Neural cell (in vitro differentiated cells): Measurements from ENCODE around the gene NOSTRIN. TPM values are rescaled to one million over a fixed set of nuclear protein-coding genes. Genes with fewer than 3 reads are reported as not detected.

Source experiments
- H2AFZ ChIP-seq: fragments of 200-600, 300-800 bp; sonication (generic), shearing (Covaris generic); 2 replicates; pipeline ENCODE4 v1.6.0; 2014; ENCODE audit warnings: low read depth, mild to moderate bottlenecking, antibody characterized with exemption, low read length, moderate library complexity
- H3F3A ChIP-seq: fragments of 200-600 bp; shearing (Covaris generic); 2 replicates; pipeline ENCODE4 v1.6.1; 2016; ENCODE audit warnings: mild to moderate bottlenecking, moderate library complexity, mixed read lengths, antibody characterized with exemption, low read length; ENCODE audit not compliant: insufficient read depth, poor library complexity, severe bottlenecking
- H3K27ac ChIP-seq: fragments of 200-600, 300-800 bp; sonication (generic), shearing (Covaris generic); 2 replicates; pipeline ENCODE4 v1.5.1; 2014; ENCODE audit warnings: mild to moderate bottlenecking, low read length, moderate library complexity
- H3K27me3 ChIP-seq: fragments of 300-800, 200-600 bp; sonication (generic), shearing (Covaris generic); 2 replicates; pipeline ENCODE4 v1.6.0; 2014; ENCODE audit warnings: mild to moderate bottlenecking, low read depth, low read length, moderate library complexity; ENCODE audit not compliant: insufficient read depth
- H3K36me3 ChIP-seq: fragments of 300-800, 200-600 bp; sonication (generic), shearing (Covaris generic); 2 replicates; pipeline ENCODE4 v1.5.1; 2014; ENCODE audit warnings: mild to moderate bottlenecking, antibody characterized with exemption, low read length, moderate library complexity; ENCODE audit not compliant: insufficient read depth
- H3K4me2 ChIP-seq: fragments of 300-800, 200-600 bp; sonication (generic), shearing (Covaris generic); 2 replicates; pipeline ENCODE4 v1.6.0; 2014; ENCODE audit warnings: mild to moderate bottlenecking, low read length
- H3K4me3 ChIP-seq: fragments of 300-800, 200-600 bp; sonication (generic), shearing (Covaris generic); 2 replicates; pipeline ENCODE4 v1.5.1; 2014; ENCODE audit warnings: mild to moderate bottlenecking, low read length, moderate library complexity
- H3K79me2 ChIP-seq: fragments of 200-600 bp; shearing (Covaris generic); replicated peaks from 2 replicates; pipeline ENCODE4 v1.6.0; 2014; ENCODE audit warnings: mild to moderate bottlenecking, low read length, moderate library complexity; ENCODE audit not compliant: insufficient read depth
- H3K9ac ChIP-seq: fragments of 300-800, 200-600 bp; sonication (generic), shearing (Covaris generic); 2 replicates; pipeline ENCODE4 v1.6.1; 2016; ENCODE audit warnings: mild to moderate bottlenecking, low read length, mixed read lengths
- H3K9me2 ChIP-seq: fragments of 200-600 bp; shearing (Covaris generic); 2 replicates; pipeline ENCODE4 v1.6.1; 2016; ENCODE audit warnings: mild to moderate bottlenecking, low read length, mixed read lengths; ENCODE audit not compliant: insufficient read depth
- H3K9me3 ChIP-seq: fragments of 200-600, 300-800 bp; sonication (generic), shearing (Covaris generic); 2 replicates; pipeline ENCODE4 v1.6.1; 2016; ENCODE audit warnings: mild to moderate bottlenecking, mixed run types, low read length, moderate library complexity, mixed read lengths
- H4K20me1 ChIP-seq: fragments of 200-600 bp; shearing (Covaris generic); 2 replicates; pipeline ENCODE4 v1.6.1; 2016; ENCODE audit warnings: mild to moderate bottlenecking, mixed run types; ENCODE audit not compliant: insufficient read depth
- EP300 ChIP-seq: fragments of 450-650 bp; conservative IDR thresholded peaks from 2 replicates; pipeline ENCODE4 v1.6.1; 2014; ENCODE audit warnings: antibody characterized with exemption, mild to moderate bottlenecking, moderate library complexity; ENCODE audit not compliant: poor library complexity, severe bottlenecking
- EZH2 ChIP-seq: fragments of 200-600, 300-800 bp; shearing (Covaris generic), sonication (generic); IDR thresholded peaks from 2 replicates; pipeline ENCODE4 v1.6.1; 2014; ENCODE audit warnings: antibody characterized with exemption, low read length, borderline replicate concordance, mild to moderate bottlenecking; ENCODE audit not compliant: insufficient read depth, poor library complexity, severe bottlenecking
- MXI1 ChIP-seq: fragments of 450-650 bp; conservative IDR thresholded peaks from 2 replicates; pipeline ENCODE4 v1.6.1; 2014; ENCODE audit warnings: antibody characterized with exemption, mild to moderate bottlenecking; ENCODE audit not compliant: poor library complexity, severe bottlenecking
- POLR2AphosphoS5 ChIP-seq: IDR thresholded peaks from 2 replicates; pipeline ENCODE4 v1.6.1; 2012
- RAD21 ChIP-seq: fragments of 450-650 bp; conservative IDR thresholded peaks from 2 replicates; pipeline ENCODE4 v1.6.1; 2014; ENCODE audit warnings: antibody characterized with exemption, mild to moderate bottlenecking, moderate library complexity
- SMC3 ChIP-seq: fragments of 450-650 bp; conservative IDR thresholded peaks from 2 replicates; pipeline ENCODE4 v1.6.1; 2014; ENCODE audit warnings: antibody characterized with exemption, mild to moderate bottlenecking, moderate library complexity; ENCODE audit not compliant: poor library complexity
- TAF1 ChIP-seq: IDR thresholded peaks from 2 replicates; pipeline ENCODE4 v1.6.1; 2012; ENCODE audit warnings: low read depth
- polyA plus RNA-seq: library from polyadenylated mRNA; depleted of rRNA; stranded (reverse); fragments of >200 nt; gene quantifications from 2 replicates; pipeline ENCODE4 v1.2.3, GENCODE V29; 2014
- TF ChIP-seq, protein P1 (sequence below): fragments of 450-650 bp; IDR thresholded peaks from 2 replicates; pipeline ENCODE4 v1.5.1; 2014; ENCODE audit warnings: antibody characterized with exemption, mild to moderate bottlenecking, moderate library complexity; ENCODE audit not compliant: poor library complexity, severe bottlenecking
- TF ChIP-seq, protein P2 (sequence below): IDR thresholded peaks from 2 replicates; pipeline ENCODE4 v1.6.1; 2012; ENCODE audit warnings: borderline replicate concordance

The NOSTRIN gene
- polyA plus RNA-seq, 1 donor from 2014 or later: not detected

DNA sequence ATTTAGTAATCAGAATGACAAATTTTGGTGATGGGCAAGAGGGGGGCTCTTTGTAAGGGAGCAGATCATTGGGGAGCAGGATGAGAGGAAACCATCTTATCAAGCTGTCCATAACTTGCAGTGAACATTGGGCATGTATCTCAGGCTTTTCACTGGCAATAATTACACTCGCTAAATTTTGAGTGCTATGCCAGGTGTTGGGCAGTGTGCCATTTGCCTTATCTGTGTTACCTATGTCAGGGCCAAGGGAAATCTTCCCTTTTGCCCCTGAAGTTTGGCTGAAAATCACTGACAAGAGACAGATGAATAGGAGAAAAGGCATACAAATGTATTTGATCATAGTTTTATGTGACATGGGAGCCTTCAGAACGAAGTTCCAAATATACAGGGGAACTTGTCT is 39.0 kb downstream of the NOSTRIN start:
- TF ChIP-seq SMC3: no peak
- no peak for TF ChIP-seq POLR2AphosphoS5
- no peak for TF ChIP-seq RAD21
- no peak for TF ChIP-seq EZH2
- no peaks in the 10 kb centered on the region for H3K9me2 ChIP-seq
- no peak overlapping the region for H3K27ac ChIP-seq
- no peak overlapping the region for H3K9ac ChIP-seq
- H3K36me3 ChIP-seq: no peaks in the 10 kb centered on the region
- no peaks in the 10 kb centered on the region for H4K20me1 ChIP-seq
- H3K9me3 ChIP-seq: no peaks in the 10 kb centered on the region
- H3F3A ChIP-seq: no peaks in the 10 kb centered on the region
- no peak overlapping the region for H3K4me3 ChIP-seq
- no peaks in the 10 kb centered on the region for H3K27me3 ChIP-seq
- no peak overlapping the region for H2AFZ ChIP-seq
- H3K4me2 ChIP-seq: no peak overlapping the region
- H3K79me2 ChIP-seq: no peaks in the 10 kb centered on the region

DNA sequence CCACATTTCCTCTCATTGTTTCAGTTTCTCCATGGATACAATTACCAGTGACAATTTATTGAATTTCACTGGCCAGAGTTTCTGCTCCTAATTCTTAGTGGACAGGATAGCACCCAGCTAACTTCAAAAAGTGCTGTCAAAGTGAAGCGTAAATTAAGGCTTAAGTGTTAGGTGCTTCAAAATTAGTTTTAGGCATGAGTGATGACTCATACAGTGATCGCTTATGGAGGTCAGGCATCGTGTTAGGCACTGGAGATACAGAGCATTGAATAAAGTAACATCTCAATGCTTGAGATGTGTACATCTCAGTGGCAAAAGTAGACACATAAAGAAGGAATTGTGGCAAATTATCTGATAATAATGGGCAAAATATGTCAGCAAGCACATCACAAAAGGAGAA is 40.8 kb downstream of the NOSTRIN start:
- Histone ChIP-seq H3K79me2 (no peaks in the 10 kb centered on the region), H3K4me3 (no peak overlapping the region), H3K9ac (no peak overlapping the region), H2AFZ (no peak overlapping the region), H3K4me2 (no peak overlapping the region), H3F3A (no peaks in the 10 kb centered on the region), H3K9me3 (no peaks in the 10 kb centered on the region), H3K9me2 (no peaks in the 10 kb centered on the region), H3K27ac (no peak overlapping the region), H4K20me1 (no peaks in the 10 kb centered on the region), H3K36me3 (no peaks in the 10 kb centered on the region), H3K27me3 (no peaks in the 10 kb centered on the region)
- TF ChIP-seq EZH2: no peak
- no peak for TF ChIP-seq EP300
- TF ChIP-seq TAF1: no peak
- TF ChIP-seq POLR2AphosphoS5: no peak
- no peak for TF ChIP-seq MXI1

DNA sequence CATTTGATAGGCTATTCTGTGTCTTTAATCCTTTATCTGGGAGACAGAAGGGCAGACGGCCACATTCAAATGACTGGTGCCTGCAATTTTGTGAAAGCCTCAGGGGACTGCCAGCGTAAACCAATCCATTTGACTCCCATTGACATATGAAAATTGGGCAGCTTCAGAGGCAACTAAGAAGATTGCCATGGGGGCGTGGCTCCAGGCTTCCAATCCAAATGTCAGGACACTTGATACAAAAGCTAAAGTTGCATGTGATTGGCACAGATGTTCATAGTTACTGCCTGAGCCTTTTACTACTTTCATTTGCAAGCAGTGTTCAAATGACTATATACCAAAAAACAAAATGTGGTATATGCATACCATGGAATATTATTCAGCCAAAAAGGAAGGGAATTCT is 45.8 kb downstream of the NOSTRIN start:
- Histone ChIP-seq H3K9me2 (no peaks in the 10 kb centered on the region), H4K20me1 (no peaks in the 10 kb centered on the region), H3K9ac (no peak overlapping the region), H3K27ac (no peak overlapping the region), H3K9me3 (no peaks in the 10 kb centered on the region), H3F3A (no peaks in the 10 kb centered on the region), H3K4me3 (no peak overlapping the region), H3K79me2 (no peaks in the 10 kb centered on the region), H3K4me2 (no peak overlapping the region), H3K27me3 (no peaks in the 10 kb centered on the region), H3K36me3 (no peaks in the 10 kb centered on the region), H2AFZ (no peak overlapping the region)
- TF ChIP-seq MXI1 (no peak), RAD21 (no peak), EZH2 (no peak), TAF1 (no peak), SMC3 (no peak), POLR2AphosphoS5 (no peak), EP300 (no peak)
- TF ChIP-seq, protein P1, sequence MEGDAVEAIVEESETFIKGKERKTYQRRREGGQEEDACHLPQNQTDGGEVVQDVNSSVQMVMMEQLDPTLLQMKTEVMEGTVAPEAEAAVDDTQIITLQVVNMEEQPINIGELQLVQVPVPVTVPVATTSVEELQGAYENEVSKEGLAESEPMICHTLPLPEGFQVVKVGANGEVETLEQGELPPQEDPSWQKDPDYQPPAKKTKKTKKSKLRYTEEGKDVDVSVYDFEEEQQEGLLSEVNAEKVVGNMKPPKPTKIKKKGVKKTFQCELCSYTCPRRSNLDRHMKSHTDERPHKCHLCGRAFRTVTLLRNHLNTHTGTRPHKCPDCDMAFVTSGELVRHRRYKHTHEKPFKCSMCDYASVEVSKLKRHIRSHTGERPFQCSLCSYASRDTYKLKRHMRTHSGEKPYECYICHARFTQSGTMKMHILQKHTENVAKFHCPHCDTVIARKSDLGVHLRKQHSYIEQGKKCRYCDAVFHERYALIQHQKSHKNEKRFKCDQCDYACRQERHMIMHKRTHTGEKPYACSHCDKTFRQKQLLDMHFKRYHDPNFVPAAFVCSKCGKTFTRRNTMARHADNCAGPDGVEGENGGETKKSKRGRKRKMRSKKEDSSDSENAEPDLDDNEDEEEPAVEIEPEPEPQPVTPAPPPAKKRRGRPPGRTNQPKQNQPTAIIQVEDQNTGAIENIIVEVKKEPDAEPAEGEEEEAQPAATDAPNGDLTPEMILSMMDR: no peak
- TF ChIP-seq, protein P2, sequence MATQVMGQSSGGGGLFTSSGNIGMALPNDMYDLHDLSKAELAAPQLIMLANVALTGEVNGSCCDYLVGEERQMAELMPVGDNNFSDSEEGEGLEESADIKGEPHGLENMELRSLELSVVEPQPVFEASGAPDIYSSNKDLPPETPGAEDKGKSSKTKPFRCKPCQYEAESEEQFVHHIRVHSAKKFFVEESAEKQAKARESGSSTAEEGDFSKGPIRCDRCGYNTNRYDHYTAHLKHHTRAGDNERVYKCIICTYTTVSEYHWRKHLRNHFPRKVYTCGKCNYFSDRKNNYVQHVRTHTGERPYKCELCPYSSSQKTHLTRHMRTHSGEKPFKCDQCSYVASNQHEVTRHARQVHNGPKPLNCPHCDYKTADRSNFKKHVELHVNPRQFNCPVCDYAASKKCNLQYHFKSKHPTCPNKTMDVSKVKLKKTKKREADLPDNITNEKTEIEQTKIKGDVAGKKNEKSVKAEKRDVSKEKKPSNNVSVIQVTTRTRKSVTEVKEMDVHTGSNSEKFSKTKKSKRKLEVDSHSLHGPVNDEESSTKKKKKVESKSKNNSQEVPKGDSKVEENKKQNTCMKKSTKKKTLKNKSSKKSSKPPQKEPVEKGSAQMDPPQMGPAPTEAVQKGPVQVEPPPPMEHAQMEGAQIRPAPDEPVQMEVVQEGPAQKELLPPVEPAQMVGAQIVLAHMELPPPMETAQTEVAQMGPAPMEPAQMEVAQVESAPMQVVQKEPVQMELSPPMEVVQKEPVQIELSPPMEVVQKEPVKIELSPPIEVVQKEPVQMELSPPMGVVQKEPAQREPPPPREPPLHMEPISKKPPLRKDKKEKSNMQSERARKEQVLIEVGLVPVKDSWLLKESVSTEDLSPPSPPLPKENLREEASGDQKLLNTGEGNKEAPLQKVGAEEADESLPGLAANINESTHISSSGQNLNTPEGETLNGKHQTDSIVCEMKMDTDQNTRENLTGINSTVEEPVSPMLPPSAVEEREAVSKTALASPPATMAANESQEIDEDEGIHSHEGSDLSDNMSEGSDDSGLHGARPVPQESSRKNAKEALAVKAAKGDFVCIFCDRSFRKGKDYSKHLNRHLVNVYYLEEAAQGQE: no peak
